OCI-LY1 (cell line): Measurements from ENCODE around the gene CDH2.

ENCODE experiments used
- H2AFZ ChIP-seq: fragments of 200-600 bp; sonication (generic), shearing (Covaris generic); 2 replicates; pipeline ENCODE4 v1.6.0; 2014; ENCODE audit warnings: antibody characterized with exemption, mild to moderate bottlenecking, low read length
- H3F3A ChIP-seq: fragments of 200-600 bp; sonication (generic), shearing (Covaris generic); 2 replicates; pipeline ENCODE4 v1.6.0; 2014; ENCODE audit warnings: mild to moderate bottlenecking, antibody characterized with exemption, low read length, moderate library complexity; ENCODE audit not compliant: insufficient read depth
- H3K27ac ChIP-seq: fragments of 200-600 bp; sonication (generic); 2 replicates; pipeline ENCODE4 v1.5.1; 2014; ENCODE audit warnings: low read length, mixed run types, mild to moderate bottlenecking, low read depth; ENCODE audit not compliant: poor library complexity, severe bottlenecking
- H3K27me3 ChIP-seq: fragments of 200-600 bp; sonication (generic); 2 replicates; pipeline ENCODE4 v1.6.0; 2014; ENCODE audit warnings: antibody characterized with exemption, mild to moderate bottlenecking, low read length, moderate library complexity; ENCODE audit not compliant: insufficient read depth
- H3K36me3 ChIP-seq: fragments of 200-600 bp; sonication (generic); 2 replicates; pipeline ENCODE4 v1.6.1; 2014; ENCODE audit warnings: mild to moderate bottlenecking, antibody characterized with exemption, low read length, moderate library complexity, mixed read lengths; ENCODE audit not compliant: insufficient read depth
- H3K4me1 ChIP-seq: fragments of 200-600 bp; sonication (generic); 2 replicates; pipeline ENCODE4 v1.5.1; 2014; ENCODE audit warnings: mild to moderate bottlenecking, low read length, moderate library complexity; ENCODE audit not compliant: insufficient read depth, severe bottlenecking
- H3K4me2 ChIP-seq: fragments of 200-600 bp; sonication (generic), shearing (Covaris generic); 2 replicates; pipeline ENCODE4 v1.6.1; 2014; ENCODE audit warnings: low read length
- H3K4me3 ChIP-seq: fragments of 200-600 bp; sonication (generic); 2 replicates; pipeline ENCODE4 v1.5.1; 2014; ENCODE audit warnings: low read length, low read depth, mild to moderate bottlenecking, mixed read lengths; ENCODE audit not compliant: poor library complexity, severe bottlenecking
- H3K79me2 ChIP-seq: fragments of 200-600 bp; shearing (Covaris generic); 2 replicates; pipeline ENCODE4 v1.6.1; 2016; ENCODE audit warnings: mixed run types, low read length, mixed read lengths; ENCODE audit not compliant: insufficient read depth
- H3K9ac ChIP-seq: fragments of 200-600 bp; sonication (generic), shearing (Covaris generic); 2 replicates; pipeline ENCODE4 v1.6.1; 2014; ENCODE audit warnings: mild to moderate bottlenecking, low read length, mixed read lengths
- H3K9me2 ChIP-seq: fragments of 200-600 bp; sonication (generic), shearing (Covaris generic); 2 replicates; pipeline ENCODE4 v1.6.1; 2014; ENCODE audit warnings: low read depth, mild to moderate bottlenecking, low read length, mixed read lengths
- H3K9me3 ChIP-seq: fragments of 200-600 bp; shearing (Covaris generic); 2 replicates; pipeline ENCODE4 v1.6.1; 2014; ENCODE audit warnings: low read length, mixed read lengths
- H4K20me1 ChIP-seq: fragments of 200-600 bp; sonication (generic), shearing (Covaris generic); 2 replicates; pipeline ENCODE4 v1.6.0; 2016; ENCODE audit warnings: mild to moderate bottlenecking, low read length; ENCODE audit not compliant: insufficient read depth
- EZH2 ChIP-seq: fragments of 200-600 bp; sonication (generic), shearing (Covaris generic); IDR thresholded peaks from 2 replicates; pipeline ENCODE4 v1.8.0; 2017; ENCODE audit warnings: borderline replicate concordance, mixed run types, mild to moderate bottlenecking, antibody characterized with exemption, low read length, moderate library complexity, mixed read lengths
- TF ChIP-seq, protein P1 (sequence below): fragments of 200-600 bp; sonication (generic), shearing (Covaris generic); IDR thresholded peaks from 2 replicates; pipeline ENCODE4 v1.5.1; 2017; ENCODE audit warnings: mild to moderate bottlenecking, antibody characterized with exemption, low read length, moderate library complexity, mixed read lengths

The CDH2 gene

DNA sequence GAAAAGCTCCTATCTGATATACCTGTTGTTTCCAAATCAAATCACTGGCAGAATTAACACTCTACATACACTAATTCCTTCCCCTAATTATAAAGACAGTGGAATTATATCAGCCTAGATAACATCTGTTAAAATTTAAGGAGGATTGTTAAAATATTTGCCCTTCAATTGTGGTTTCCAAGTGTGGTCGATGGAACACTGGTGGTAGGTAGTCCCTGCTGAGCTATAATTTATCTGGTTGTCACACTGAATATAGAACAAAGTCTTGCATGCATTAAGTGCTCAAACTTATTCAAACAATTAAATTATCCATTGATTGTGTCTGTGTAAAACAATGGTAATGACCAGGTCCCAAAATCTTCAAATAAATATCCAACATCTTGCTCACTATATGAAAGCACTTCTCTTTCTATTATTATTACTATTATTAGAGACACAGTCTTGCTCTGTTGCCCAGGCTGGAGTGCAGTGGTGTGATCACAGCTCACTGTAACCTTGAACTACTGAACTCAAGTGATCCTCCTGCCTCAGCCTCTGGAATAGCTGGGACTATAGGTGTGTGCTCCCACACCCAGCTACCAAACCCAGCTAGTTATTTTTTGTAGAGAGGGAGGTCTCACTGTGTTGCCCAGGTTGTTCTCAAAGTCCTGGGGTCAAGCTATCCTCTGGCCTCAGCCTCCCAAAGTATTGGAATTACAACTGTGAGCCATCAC is 12.0 kb downstream of the CDH2 start:
- H3F3A ChIP-seq, result no peaks in the 10 kb centered on the region
- no peak overlapping the region for H2AFZ ChIP-seq
- TF ChIP-seq, protein P1, sequence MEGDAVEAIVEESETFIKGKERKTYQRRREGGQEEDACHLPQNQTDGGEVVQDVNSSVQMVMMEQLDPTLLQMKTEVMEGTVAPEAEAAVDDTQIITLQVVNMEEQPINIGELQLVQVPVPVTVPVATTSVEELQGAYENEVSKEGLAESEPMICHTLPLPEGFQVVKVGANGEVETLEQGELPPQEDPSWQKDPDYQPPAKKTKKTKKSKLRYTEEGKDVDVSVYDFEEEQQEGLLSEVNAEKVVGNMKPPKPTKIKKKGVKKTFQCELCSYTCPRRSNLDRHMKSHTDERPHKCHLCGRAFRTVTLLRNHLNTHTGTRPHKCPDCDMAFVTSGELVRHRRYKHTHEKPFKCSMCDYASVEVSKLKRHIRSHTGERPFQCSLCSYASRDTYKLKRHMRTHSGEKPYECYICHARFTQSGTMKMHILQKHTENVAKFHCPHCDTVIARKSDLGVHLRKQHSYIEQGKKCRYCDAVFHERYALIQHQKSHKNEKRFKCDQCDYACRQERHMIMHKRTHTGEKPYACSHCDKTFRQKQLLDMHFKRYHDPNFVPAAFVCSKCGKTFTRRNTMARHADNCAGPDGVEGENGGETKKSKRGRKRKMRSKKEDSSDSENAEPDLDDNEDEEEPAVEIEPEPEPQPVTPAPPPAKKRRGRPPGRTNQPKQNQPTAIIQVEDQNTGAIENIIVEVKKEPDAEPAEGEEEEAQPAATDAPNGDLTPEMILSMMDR, result no peak
- no peak for TF ChIP-seq EZH2
- no peaks in the 10 kb centered on the region for H3K9me3 ChIP-seq
- no peaks in the 10 kb centered on the region for H3K27me3 ChIP-seq
- no peaks in the 10 kb centered on the region for H3K36me3 ChIP-seq
- H3K9ac ChIP-seq, result no peak overlapping the region
- no peak overlapping the region for H3K27ac ChIP-seq
- H3K9me2 ChIP-seq, result no peaks in the 10 kb centered on the region
- H3K4me3 ChIP-seq, result no peak overlapping the region
- H3K4me1 ChIP-seq, result no peaks in the 10 kb centered on the region
- no peaks in the 10 kb centered on the region for H4K20me1 ChIP-seq
- H3K79me2 ChIP-seq, result no peaks in the 10 kb centered on the region
- H3K4me2 ChIP-seq, result no peak overlapping the region

- Histone ChIP-seq H3K9me2 (no peaks in the 10 kb centered on the region), H3K4me2 (no peak overlapping the region), H3K79me2 (no peaks in the 10 kb centered on the region)
Measured at GRCh38 chr18:28163201-28163775, 13.6 kb downstream of the CDH2 start.

GRCh38 chr18:28161608-28162599 is 15.0 kb downstream of the CDH2 start:
- Histone ChIP-seq H3K27me3 (no peaks in the 10 kb centered on the region), H3K4me3 (no peak overlapping the region), H3K79me2 (no peaks in the 10 kb centered on the region), H4K20me1 (no peaks in the 10 kb centered on the region), H3K4me2 (no peak overlapping the region), H3F3A (no peaks in the 10 kb centered on the region), H3K9me3 (no peaks in the 10 kb centered on the region), H2AFZ (no peak overlapping the region), H3K27ac (no peak overlapping the region), H3K9me2 (no peaks in the 10 kb centered on the region), H3K9ac (no peak overlapping the region), H3K36me3 (no peaks in the 10 kb centered on the region), H3K4me1 (no peaks in the 10 kb centered on the region)
- no peak for TF ChIP-seq EZH2
- TF ChIP-seq, protein P1, result no peak

More at GRCh38 chr18:28163201-28163775, 13.6 kb downstream of the CDH2 start:
- no peak overlapping the region for H3K27ac ChIP-seq
- no peaks in the 10 kb centered on the region for H3K4me1 ChIP-seq
- no peak overlapping the region for H2AFZ ChIP-seq
- H3K9ac ChIP-seq, result no peak overlapping the region
- no peaks in the 10 kb centered on the region for H3K36me3 ChIP-seq
- H3F3A ChIP-seq, result no peaks in the 10 kb centered on the region
- no peaks in the 10 kb centered on the region for H3K9me3 ChIP-seq
- H3K27me3 ChIP-seq, result no peaks in the 10 kb centered on the region
- TF ChIP-seq, protein P1, result no peak
- TF ChIP-seq EZH2, result no peak
- no peaks in the 10 kb centered on the region for H4K20me1 ChIP-seq
- H3K4me3 ChIP-seq, result no peak overlapping the region
